Measurements from ENCODE around the gene EEF1A1. TPM values are rescaled to one million over a fixed set of nuclear protein-coding genes. Genes with fewer than 3 reads are reported as not detected.
A peak's percentile ranks its signal among the peaks of the same experiment; 100 is the strongest.
"Not testable (repeated sequence)": the region's sequence is repeated elsewhere in the genome, so short reads cannot be mapped to it uniquely, and the experiment has no call there.

The EEF1A1 gene
- total RNA-seq, 1 experiment from 2014 or later = 16,429 TPM

GRCh38 chr6:73538116-73538779 lies 17.4 kb upstream of the EEF1A1 start:
- DNase-seq (ENCODE audit: extremely low read depth, low read depth) = no peak

DNA sequence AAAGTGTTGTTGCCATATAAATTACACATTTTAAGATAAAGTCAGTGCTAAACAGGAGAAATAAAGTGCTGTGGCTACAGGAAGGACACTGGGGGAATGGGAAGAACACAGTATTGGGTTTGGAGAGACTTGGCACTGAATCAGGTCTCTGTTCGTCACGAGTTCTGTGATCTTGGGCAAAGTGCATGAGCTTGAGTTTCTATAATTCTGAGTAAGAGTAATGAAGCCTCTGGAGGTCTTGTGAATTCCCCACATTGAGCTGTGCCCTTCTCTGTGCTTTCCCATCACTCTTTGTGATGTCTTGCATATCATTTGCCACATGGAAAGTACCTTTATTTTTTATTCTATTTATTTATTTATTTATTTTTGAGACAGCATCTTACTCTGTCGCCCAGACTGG lies 16.8 kb upstream of the EEF1A1 start:
- no peak for DNase-seq (ENCODE audit: extremely low read depth, low read depth)

DNA sequence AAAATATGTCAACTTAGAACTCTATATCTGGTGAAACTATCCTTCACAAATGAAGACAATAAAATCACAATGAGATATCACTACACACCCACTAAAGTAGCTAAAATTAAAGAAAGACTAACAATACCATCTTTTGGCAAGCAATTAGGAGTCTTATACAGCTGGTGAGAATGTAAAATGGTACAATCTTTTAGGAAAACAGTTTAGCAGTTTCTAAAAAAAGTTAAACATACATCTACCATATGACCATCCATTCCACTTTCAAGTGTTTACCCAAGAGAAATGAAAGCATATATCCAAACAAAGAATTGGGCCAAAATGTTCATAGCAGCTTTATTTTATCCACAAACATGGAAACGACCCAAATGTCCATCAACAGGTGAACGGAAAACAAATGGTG lies 13.8 kb upstream of the EEF1A1 start:
- DNase-seq (ENCODE audit: extremely low read depth, low read depth) = no peak

- DNase-seq (ENCODE audit: extremely low read depth, low read depth) = no peak
These were observed 11.5 kb upstream of the EEF1A1 start for GRCh38 chr6:73532293-73532692.

- no peak for DNase-seq (ENCODE audit: extremely low read depth, low read depth)
These were observed 8.1 kb upstream of the EEF1A1 start for GRCh38 chr6:73528897-73529296.

DNA sequence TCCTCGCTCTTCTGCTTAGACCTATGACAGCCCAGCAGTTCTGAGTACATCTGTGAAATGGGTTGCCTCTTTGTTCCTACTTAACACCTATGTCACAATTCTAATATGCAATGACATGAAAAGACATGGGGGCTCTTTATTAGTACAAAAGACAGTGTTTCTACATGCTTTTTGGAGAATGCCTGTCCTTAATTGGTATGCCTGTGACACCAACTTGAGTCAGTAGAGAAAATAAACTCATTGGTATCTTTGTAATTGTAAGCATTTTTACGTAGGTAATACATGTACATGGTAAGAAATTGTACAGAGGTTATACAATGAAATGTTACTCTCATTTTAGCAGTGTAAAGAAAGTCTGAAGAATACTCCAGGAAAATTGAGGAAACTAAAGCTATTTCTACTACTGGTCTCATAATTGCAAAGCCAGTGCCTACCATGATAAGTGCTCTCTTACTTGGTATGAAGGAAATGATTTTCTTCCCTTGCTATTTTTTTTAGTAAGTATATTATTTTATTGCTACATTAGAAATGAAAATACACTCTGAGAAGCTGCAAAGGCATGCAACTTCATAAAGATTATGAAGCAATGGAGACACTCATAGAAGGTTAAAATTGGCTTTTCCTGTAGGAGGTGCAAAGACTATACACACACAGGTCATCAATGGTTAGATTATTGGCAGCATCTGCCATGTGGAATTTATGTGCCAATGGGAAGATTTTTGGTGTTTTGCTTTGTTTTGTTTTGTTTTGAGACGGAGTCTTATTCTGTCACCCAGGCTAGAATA lies 4.9 kb upstream of the EEF1A1 start:
- DNase-seq (ENCODE audit: extremely low read depth, low read depth) = no peak

DNA sequence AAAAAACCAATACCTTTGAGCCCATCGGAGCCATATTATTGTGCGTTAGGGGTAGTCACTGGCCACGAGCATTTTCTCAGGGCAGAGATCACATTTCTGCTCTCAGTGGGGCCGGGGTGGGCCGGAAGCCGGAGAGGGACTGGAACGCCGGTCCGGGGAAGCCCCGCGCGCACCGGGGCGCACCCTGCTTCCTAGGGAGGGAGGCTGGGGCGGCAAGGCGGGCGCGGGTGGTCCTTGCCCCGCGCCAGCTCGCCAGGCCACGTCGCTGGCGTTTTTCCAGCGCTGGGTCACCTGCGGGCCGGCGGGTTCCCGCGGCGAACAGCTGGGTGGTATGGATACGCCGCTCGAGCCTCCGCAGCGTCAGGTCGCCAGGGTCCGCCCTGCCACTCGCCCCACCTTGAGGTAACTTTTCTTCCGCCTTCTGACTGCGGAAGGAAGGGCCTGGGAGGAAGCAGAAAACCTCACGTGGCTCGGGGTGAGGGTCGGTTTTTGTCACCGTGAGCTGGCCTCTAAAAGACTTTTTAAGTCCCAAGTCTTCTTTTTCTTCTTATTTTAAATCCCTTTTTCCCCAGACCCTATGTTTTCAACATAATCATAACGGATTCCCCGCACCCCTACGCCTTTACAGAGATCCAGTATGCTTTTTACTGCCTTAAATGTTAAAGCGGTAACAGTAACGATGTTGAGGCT lies 2.7 kb upstream of the EEF1A1 start:
- DNase-seq (ENCODE audit: extremely low read depth, low read depth) = no peak

DNA sequence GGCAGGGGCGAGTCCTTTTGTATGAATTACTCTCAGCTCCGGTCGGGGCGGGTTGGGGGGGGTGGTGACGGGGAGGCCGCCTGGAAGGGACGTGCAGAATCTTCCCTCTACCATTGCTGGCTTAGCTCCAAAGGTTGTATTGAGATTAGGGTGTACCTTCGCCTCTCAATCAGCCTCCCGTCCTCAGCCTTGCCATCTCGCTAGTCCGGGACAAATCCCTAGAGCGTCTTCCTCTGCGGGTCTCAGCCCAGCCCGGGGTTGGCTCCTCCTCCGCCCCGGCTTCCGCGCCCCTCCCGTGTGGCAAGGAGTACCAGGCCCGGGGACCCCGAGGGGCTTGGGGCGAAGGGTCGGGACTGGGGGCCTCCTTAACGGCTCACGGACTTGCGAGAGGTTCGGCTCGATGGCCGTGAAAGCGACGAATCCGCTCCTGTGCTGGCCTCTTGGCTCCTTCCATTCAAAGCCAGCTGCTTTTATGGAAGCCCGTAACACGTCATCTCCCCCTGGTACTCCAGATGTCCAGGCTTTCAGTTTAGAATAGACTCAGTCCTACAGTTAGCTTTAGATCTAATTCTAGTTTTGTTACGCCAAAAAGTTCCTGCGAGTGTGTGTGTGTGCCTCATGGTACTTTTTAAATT lies 636 bp upstream of the EEF1A1 start:
- no peak for DNase-seq (ENCODE audit: extremely low read depth, low read depth)

DNA sequence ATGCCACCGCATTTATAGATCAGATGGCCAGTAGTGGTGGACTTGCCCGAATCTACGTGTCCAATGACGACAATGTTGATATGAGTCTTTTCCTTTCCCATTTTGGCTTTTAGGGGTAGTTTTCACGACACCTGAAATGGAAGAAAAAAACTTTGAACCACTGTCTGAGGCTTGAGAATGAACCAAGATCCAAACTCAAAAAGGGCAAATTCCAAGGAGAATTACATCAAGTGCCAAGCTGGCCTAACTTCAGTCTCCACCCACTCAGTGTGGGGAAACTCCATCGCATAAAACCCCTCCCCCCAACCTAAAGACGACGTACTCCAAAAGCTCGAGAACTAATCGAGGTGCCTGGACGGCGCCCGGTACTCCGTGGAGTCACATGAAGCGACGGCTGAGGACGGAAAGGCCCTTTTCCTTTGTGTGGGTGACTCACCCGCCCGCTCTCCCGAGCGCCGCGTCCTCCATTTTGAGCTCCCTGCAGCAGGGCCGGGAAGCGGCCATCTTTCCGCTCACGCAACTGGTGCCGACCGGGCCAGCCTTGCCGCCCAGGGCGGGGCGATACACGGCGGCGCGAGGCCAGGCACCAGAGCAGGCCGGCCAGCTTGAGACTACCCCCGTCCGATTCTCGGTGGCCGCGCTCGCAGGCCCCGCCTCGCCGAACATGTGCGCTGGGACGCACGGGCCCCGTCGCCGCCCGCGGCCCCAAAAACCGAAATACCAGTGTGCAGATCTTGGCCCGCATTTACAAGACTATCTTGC lies 725 bp downstream of the EEF1A1 start:
- peak; percentile 72 for DNase-seq (ENCODE audit: extremely low read depth, low read depth)

- DNase-seq (ENCODE audit: extremely low read depth, low read depth) = not testable (repeated sequence)
These were observed 1.6 kb downstream of the EEF1A1 start for GRCh38 chr6:73518982-73519881.

DNA sequence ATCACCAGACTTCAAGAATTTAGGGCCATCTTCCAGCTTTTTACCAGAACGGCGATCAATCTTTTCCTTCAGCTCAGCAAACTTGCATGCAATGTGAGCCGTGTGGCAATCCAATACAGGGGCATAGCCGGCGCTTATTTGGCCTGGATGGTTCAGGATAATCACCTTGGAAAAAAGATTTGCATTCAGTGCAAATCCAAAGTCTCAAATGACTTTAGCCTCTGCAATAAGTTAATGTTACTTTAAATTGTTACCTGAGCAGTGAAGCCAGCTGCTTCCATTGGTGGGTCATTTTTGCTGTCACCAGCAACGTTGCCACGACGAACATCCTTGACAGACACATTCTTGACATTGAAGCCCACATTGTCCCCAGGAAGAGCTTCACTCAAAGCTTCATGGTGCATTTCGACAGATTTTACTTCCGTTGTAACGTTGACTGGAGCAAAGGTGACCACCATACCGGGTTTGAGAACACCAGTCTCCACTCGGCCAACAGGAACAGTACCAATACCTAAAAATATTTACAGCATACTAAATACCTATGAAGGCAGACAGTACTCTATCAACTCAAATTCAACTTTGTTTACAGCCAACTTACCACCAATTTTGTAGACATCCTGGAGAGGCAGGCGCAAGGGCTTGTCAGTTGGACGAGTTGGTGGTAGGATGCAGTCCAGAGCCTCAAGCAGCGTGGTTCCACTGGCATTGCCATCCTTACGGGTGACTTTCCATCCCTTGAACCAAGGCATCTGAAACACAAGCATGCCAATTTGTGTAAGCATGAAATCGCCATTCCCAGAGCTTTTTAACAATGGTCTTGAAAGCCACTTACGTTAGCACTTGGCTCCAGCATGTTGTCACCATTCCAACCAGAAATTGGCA lies 2.5 kb downstream of the EEF1A1 start:
- DNase-seq (ENCODE audit: extremely low read depth, low read depth) = not testable (repeated sequence)

GRCh38 chr6:73516514-73517489 lies 4.0 kb downstream of the EEF1A1 start:
- DNase-seq (ENCODE audit: extremely low read depth, low read depth) = no peak

- no peak for DNase-seq (ENCODE audit: extremely low read depth, low read depth)
These were observed 5.6 kb downstream of the EEF1A1 start for GRCh38 chr6:73515204-73515655.

DNA sequence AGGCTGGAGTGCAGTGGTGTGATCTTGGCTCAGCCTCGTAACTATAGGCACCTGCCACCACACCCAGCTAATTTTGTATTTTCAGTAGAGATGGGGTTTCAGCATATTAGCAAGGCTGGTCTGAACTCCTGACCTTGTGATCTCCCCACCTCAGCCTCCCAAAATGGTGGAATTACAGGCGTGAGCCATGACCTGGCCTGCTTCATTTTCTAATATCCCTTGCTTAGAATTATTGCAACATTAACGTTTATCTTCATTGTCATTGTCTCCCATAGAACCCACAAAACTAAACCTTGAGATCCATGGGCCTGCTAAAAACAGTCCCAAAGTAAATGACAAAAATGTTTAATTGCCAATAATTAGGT lies 6.1 kb downstream of the EEF1A1 start:
- DNase-seq (ENCODE audit: extremely low read depth, low read depth) = no peak

DNA sequence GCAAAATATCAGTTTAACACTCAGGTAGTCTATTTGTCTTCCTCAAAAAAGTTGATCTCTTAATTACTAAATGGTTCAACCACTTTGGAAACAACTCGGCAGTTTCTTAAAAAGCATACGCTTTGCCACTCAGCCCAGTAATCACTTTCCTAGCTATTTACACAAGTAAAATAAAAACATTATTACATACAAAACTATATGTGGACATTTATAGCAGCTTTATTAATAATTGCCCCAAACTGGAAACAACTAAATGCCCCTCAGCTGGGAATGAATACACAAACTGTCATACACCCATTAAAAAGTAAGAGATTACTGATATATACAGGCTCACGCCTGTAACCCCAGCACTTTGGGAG lies 7.4 kb downstream of the EEF1A1 start:
- no peak for DNase-seq (ENCODE audit: extremely low read depth, low read depth)

- no peak for DNase-seq (ENCODE audit: extremely low read depth, low read depth)
These were observed 9.0 kb downstream of the EEF1A1 start for GRCh38 chr6:73511796-73512195.

DNA sequence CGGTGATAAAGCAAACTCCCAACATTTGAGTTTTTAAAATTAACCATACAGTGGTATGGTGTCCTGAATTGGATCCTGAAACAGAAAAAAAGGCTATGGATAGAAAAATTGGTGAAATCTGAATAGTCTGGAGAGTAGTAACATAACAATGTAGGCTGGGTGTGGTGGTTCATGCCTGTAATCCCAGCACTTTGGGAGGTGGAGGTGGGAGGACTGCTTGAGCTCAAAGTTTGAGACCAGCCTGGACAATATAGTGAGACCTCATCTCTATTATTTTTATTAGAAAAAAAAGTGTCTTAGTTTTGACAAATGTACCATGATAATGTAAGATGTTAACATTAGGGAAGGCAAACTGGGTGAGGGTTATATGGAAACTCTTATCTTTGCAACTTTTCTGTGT lies 11.0 kb downstream of the EEF1A1 start:
- no peak for DNase-seq (ENCODE audit: extremely low read depth, low read depth)
